Measurements from ENCODE around the gene SMIM31.

Gene SMIM31

DNA sequence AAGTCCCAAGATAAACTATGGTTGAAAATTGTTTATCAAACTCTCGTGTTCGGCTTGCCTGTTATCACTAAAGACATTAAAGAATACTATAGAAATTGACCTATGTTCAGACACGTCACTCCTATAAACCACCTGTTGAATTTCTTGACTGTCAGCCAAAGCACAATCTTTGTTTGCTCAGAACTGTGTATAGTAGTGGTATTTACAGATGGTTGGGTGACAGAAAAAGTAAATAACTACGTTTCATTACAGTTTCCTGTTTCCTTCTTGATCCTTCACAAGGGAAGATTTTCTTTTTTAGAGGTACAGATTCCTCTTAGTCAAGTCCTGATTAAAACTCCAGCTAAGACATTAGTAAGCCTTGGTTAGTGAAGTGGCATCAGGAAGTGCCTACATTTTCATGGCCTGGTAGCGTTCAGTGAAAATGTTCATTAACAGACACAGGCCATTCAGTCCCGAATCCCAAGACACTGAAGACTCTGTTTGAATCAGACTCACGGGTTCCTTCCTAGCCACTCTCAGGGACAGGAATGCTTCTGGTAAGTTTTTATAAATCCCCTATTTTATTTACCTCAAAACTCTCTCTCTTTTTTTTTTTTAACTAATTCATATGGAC, at the start of gene SMIM31:
SMIM31 (plus strand) TSS at position 259 of the 616 bp plus-strand sequence. CDS start 16,313 bp downstream, outside the sequence.
- DNase-seq = no peak

- no peak for DNase-seq
Observed at GRCh38 chr4:164706675-164707074, 47.3 kb upstream of the SMIM31 start.

DNA sequence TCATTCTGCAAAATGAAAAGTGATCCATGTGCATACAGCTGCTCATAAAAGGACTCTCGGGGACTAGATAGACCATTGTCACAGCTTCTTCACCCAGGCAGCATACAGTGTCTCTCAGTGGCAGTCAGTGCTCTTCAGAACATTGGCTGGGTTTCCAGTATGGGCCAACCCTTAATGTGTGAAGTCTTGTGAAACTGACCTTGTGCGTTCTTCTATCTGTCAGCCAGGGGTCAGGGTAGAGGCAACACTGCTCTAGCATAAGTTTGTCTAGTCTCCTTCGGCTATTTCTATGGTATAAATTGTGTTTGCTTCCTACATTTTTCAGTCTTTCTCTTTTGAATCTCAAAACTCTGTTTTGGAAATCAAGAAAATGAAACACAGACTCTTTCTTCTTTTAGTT, 37.0 kb upstream of the SMIM31 start:
- no peak for DNase-seq

DNA sequence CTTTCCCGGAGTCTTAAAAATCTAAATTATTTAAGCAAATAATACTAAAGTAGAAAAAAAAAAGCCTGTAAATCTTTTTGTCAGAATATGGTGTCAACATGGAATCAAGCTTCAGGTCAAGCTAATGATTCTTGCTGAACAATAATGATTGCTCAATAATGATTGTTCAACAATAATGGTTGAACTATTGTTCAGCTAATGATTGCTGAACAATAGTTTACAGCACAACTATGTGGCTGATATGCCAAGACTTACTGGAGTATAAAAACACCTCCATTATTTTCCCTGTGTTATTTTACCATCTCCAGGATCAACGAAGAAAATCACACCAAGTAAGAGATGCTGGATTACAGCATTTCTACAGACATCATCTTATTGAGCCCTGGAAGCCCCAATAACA, 35.1 kb upstream of the SMIM31 start:
- no peak for DNase-seq

DNA sequence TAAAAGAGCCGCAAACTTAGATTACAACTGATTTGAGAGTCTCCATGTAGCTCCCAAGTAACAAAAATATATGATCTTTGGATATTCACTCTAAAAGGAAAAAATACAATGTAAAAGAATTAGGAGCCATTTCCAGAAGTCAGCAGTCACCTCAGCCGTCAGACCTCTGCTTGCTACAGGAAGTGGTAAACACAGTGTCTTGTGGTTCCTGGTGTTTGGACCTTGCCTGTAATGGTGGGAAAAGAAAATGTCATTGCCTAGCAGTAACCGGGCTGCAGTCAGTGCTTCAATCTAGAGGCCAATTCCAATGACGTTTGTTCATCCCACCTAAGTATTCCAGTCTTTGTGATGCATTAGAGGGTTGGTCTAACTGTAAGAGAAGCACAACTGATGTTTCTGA, 28.9 kb upstream of the SMIM31 start:
- no peak for DNase-seq

- no peak for DNase-seq
Observed at GRCh38 chr4:164730705-164731393, 23.1 kb upstream of the SMIM31 start.

- DNase-seq = peak; percentile 52
Observed at GRCh38 chr4:164731827-164732474, 22.0 kb upstream of the SMIM31 start.

DNA sequence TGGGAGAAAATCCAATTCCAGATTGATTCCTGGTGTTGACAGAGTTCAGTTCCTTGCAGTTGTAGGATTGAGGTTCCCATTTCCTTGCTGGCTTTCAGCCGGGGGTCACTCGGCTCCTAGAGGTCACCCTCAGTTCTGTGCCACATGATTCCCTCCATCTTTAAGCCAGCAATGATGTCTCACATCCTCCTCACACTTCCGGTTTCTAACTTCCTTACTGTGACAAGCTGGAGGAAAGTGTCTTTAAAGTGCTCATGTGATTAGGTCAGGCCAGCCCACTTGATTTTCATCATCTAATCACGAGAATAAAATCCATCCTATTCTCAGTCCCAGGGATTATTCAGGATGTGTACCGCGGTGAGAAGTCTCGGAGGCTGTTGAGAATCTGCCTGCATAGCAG, 19.4 kb upstream of the SMIM31 start:
- no peak for DNase-seq

- DNase-seq = no peak
Observed at GRCh38 chr4:164748375-164748774, 5.6 kb upstream of the SMIM31 start.

- DNase-seq = no peak
Observed at GRCh38 chr4:164755432-164755831, 1.5 kb downstream of the SMIM31 start.

DNA sequence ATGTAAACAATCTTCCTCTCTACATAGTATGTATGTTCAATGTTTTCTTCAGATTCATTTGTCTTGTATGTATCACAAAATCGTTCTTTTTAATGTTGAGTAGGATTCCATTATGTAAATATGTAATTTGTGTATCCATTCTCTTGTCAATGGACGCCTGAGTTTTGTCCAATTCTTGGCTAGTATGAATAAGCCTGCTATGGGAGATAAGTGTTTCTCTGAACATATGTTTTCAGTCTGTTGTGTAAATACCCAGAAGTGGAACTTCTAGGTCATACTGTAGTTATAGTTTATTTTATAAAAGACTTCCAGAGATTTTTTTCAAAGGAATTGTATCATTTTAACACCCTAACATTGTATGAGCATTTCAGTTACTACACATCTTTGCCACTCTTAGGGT, 2.8 kb downstream of the SMIM31 start:
- DNase-seq = no peak

DNA sequence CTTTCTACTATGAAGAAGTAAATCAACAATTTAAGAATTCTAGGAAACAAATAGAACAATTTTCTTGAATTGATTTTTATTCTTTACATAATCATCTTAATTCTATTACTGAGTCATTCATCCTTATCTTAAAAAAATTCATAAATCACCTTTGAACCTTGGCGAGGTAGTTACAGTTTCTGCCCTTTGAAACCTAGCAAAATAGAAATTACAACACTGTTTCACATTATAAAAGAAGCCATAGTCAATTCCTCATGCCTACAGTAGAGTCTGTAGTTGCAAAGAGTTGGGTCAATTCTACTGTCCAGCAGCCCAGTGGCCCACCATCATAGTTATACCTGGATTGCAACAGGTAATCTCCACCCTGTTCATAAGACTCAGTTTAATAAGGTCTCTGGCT, 7.3 kb downstream of the SMIM31 start:
- no peak for DNase-seq

DNA sequence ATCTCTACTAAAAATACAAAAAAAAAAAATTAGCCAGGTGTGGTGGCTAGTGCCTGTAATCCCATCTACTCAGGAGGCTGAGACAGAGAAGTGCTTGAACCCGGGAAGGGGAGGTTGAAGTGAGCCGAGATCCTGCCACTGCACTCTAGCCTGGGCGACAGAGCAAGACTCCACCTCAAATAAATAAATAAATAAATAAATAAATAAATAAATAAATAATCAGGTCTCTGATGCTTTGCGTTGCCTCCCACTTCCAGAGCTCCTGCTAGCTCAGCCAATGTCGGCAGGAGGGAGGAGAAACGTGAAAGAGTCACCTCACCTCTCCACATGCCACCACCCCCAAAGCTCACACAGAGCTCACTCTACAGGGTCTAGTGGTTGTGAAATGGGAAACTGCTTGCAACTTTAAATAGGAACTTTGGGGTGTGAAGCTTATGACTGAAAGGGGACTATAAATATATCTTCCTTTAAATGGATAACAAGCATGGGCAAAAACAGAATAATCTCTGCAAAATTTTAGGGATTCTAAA, 7.9 kb downstream of the SMIM31 start:
- DNase-seq = no peak

- no peak for DNase-seq
Observed at GRCh38 chr4:164765096-164765495, 11.2 kb downstream of the SMIM31 start.

DNA sequence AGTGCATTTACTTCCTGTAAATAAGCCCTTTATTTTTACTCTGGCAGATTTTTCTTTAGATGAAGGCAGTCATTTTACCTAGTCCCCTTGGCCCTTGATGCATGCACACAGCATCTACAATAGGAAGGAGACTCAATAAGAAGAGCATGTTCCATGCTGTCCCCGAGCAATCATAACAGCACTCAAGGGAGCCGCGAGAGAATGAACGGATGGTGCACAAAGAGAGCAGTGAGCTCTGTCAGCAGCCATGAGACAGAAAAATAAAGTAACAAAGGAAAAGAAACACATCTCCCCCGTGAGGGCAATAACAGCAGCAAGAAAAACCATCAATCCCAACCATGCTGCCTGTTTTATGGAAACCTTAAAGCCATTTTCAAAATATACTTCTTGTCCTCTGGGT, 11.9 kb downstream of the SMIM31 start:
- no peak for DNase-seq

DNA sequence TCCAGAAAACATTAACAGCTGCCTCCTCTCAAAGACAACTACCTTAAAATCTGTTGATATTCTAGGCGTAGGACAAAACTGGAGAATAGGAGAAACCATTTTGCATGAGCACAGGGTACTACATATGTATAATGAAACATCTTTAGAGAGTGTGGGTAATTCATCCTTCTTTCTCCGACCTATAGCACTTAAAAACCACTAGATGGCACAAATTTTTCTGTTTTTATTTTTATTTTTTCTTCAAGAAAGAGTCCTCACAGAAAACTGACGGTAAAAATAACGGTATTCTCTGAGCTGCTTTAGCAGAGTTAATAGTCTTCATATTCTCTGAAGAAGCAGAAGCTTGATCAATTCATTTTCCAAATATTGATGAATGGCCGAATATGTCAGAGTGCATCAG, 14.6 kb downstream of the SMIM31 start:
- DNase-seq = no peak

- DNase-seq = no peak
Observed at GRCh38 chr4:164770010-164770724, 16.2 kb downstream of the SMIM31 start.

GRCh38 chr4:164771088-164771487, 17.2 kb downstream of the SMIM31 start:
- DNase-seq = no peak

DNA sequence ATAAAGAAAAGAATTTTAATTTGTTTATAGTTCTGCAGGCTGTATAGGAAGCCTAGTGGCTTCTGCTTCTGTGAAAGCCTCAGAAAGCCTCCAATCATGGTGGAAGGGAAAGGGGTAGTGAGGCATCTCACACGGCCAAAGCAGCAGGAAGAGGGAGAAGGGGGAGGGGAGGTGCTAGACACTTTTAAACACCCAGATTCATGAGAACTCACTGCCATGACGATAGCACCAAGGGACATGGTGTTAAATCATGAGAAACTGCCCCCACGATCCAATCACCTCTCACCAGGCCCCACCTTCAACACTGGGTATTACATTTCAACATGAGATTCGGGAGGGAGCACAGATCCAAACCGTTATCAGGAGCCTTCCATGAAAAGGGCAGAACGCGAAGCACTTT, 18.1 kb downstream of the SMIM31 start:
- DNase-seq = no peak

- DNase-seq = no peak
Observed at GRCh38 chr4:164779080-164779479, 25.1 kb downstream of the SMIM31 start.

- peak; percentile 38 for DNase-seq
Observed at GRCh38 chr4:164779811-164780216, 25.9 kb downstream of the SMIM31 start.

DNA sequence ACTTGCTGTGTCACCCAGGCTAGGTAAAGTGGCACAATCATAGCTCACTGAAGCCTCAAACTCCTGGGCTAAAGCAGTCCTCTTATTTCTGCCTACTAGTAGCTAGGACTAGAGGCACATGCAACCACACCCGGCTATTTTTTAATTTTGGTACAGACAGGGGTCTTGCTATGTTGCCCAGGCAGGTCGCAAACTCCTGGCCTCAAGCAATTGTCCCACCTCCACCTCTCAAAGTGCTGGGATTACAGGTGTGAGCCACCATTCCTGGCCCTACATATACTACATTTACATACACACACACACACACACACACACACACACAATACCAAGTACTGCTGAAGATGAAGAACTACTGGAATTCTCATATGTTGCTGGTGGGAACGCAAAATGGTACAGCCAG, 26.9 kb downstream of the SMIM31 start:
- DNase-seq = no peak

DNA sequence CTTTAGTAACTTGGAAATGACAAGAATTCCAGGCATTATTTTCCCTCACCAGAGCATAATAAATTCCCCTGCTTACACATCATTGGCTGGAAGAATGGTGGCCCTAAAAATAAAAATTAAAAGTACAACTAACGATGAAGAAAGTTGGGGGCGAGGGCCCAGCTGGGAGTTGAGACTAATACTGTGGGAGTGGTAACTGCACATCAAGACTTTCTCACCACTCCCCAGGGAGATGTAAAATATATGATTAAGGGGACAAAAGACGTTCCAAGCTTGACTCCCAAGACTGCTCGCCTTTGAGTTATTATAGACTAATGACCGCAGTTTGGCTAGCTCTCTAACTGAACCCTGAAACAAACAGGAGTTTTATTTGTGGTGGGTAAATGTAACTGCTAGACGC, 30.0 kb downstream of the SMIM31 start:
- DNase-seq = no peak
